Aorta (tissue), 5 donors: ENCODE measurements around the gene ROBO1. TPM values are rescaled to one million over a fixed set of nuclear protein-coding genes. Genes with fewer than 3 reads are reported as not detected.

Experiments
- ATAC-seq: fragments of 200-7000 bp; cut with Tn5 transposase; one replicate; pipeline ENCODE4 v1.9.1; 2022; ENCODE audit warnings: moderate library complexity; ENCODE audit not compliant: low FRiP score
- DNase-seq, 2 donors: peaks; one replicate each; pipeline ENCODE4 v3.0.0-alpha.2; 2020
- H3K27ac ChIP-seq, 2 donors: one replicate each; pipeline ENCODE4 v1.5.1; 2013; ENCODE audit warnings: low read length in 2 of 2, mild to moderate bottlenecking in 2 of 2, moderate library complexity in 2 of 2, control low read depth in 1 of 2, inconsistent platforms in 1 of 2, low read depth in 1 of 2
- H3K27me3 ChIP-seq, 2 donors: one replicate each; pipeline ENCODE4 v1.6.1; 2013; ENCODE audit warnings: control low read depth in 1 of 2, low read length in 1 of 2, mild to moderate bottlenecking in 1 of 2, moderate library complexity in 1 of 2; ENCODE audit not compliant: insufficient read depth in 2 of 2, control insufficient read depth in 1 of 2
- H3K36me3 ChIP-seq, 2 donors: one replicate each; pipeline ENCODE4 v1.6.1; 2013; ENCODE audit warnings: control low read depth in 1 of 2, low read length in 1 of 2, mild to moderate bottlenecking in 1 of 2; ENCODE audit not compliant: insufficient read depth in 2 of 2, control insufficient read depth in 1 of 2
- H3K4me1 ChIP-seq, 2 donors: one replicate each; pipeline ENCODE4 v1.6.1; 2013; ENCODE audit warnings: low read length in 2 of 2, control low read depth in 1 of 2, mild to moderate bottlenecking in 1 of 2, moderate library complexity in 1 of 2; ENCODE audit not compliant: insufficient read depth in 2 of 2, control insufficient read depth in 1 of 2
- H3K4me3 ChIP-seq, 2 donors: one replicate each; pipeline ENCODE4 v1.5.1; 2013; ENCODE audit warnings: low read length in 2 of 2, control low read depth in 1 of 2, mild to moderate bottlenecking in 1 of 2
- H3K9me3 ChIP-seq: one replicate; pipeline ENCODE4 v1.6.1; 2013; ENCODE audit warnings: mild to moderate bottlenecking, low read length; ENCODE audit not compliant: control insufficient read depth
- WGBS, 2 donors: extraction: QIAGEN DNeasy Blood & Tissue Kit; methylation state at CpG; one replicate each; pipeline ENCODE4 v1.1.7; 2013; 5-methylcytosine and 5-hydroxymethylcytosine counted together
- intact Hi-C, 2 donors: fragments of 100-400 bp; cut with DNase I; formaldehyde crosslinking; loops; one replicate each; pipeline versions ENCODE4 v1.14.2 to v1.15.0; 2022
- polyA plus RNA-seq, 2 donors: library from polyadenylated mRNA; stranded (reverse); fragments of 200-250 nt; gene quantifications; one replicate each; pipeline ENCODE4 v1.2.3, GENCODE V29; 2013
- total RNA-seq, 2 donors: library from RNA; stranded (reverse); fragmentation: NEBNext Ultra II Directional; extraction: Animal tissue kit (Norgen Biotek cat#: 25700); gene quantifications; one replicate each; pipeline ENCODE4 v1.2.1, GENCODE V29; 2021
- donor health status: healthy with polysubstance abuse.
- donor health status: Bipolar disorder and iron deficiency.
- donor health status: DM: no; HTN: no; CAD: no.
- donor health status: DM: no; HTN: no; CAD: no.
- donor health status: DM: yes; HTN: yes; CAD: no.

ROBO1 gene
- total and polyA plus RNA-seq, 4 donors, result 2.1 to 33.1 (median 16.6) TPM

GRCh38 chr3:78994174-78995027 is 773.4 kb downstream of the ROBO1 start:
- H3K9me3 ChIP-seq, result peaks cover 4% of the 10 kb centered on the region
- no peak overlapping the region for H3K27ac ChIP-seq
- no peaks in the 10 kb centered on the region for H3K4me1 ChIP-seq
- WGBS, 2 donors, result 66 to 72% methylated on average over 9 of the region's 9 CpGs
- no peak for ATAC-seq
- H3K36me3 ChIP-seq, result no peaks in the 10 kb centered on the region
- intact Hi-C loops, result no loop called here
- no peak overlapping the region for H3K4me3 ChIP-seq
- no peak for DNase-seq
- no peaks in the 10 kb centered on the region for H3K27me3 ChIP-seq

GRCh38 chr3:78993375-78993774 is 774.4 kb downstream of the ROBO1 start:
- 89% methylated on average over 4 of the region's 4 CpGs for WGBS, 2 donors
- H3K36me3 ChIP-seq, result no peaks in the 10 kb centered on the region
- H3K4me3 ChIP-seq, result no peak overlapping the region
- H3K27me3 ChIP-seq, result no peaks in the 10 kb centered on the region
- DNase-seq, result no peak
- no peak overlapping the region for H3K27ac ChIP-seq
- ATAC-seq, result no peak
- intact Hi-C loops, result no loop called here
- peaks cover 4% of the 10 kb centered on the region for H3K9me3 ChIP-seq
- no peaks in the 10 kb centered on the region for H3K4me1 ChIP-seq

DNA sequence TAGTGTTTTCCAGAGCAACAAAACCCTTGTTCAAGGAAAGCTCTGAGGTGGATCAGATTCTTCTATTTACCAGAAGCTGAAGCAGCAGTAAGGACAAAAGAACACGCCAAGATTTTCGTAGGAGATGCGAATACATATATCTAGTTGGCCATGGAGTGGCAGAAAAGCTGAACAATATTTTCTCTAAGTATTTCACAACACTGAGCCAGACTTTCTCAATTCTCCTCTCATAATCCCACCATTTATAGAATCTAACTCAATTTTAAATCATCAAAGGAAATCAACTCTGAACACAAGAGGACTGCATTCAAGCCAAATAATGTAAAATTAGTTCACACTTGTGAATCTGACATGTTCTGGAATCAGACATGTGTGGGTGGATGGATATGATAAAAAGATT is 775.0 kb downstream of the ROBO1 start:
- DNase-seq, result no peak
- H3K4me3 ChIP-seq, result no peak overlapping the region
- WGBS, 2 donors, result 91 to 95% methylated on average over 3 of the region's 3 CpGs
- no peak overlapping the region for H3K27ac ChIP-seq
- ATAC-seq, result no peak
- no peaks in the 10 kb centered on the region for H3K27me3 ChIP-seq
- H3K9me3 ChIP-seq, result peaks cover 4% of the 10 kb centered on the region
- intact Hi-C loops, result no loop called here
- no peaks in the 10 kb centered on the region for H3K36me3 ChIP-seq
- no peaks in the 10 kb centered on the region for H3K4me1 ChIP-seq

DNA sequence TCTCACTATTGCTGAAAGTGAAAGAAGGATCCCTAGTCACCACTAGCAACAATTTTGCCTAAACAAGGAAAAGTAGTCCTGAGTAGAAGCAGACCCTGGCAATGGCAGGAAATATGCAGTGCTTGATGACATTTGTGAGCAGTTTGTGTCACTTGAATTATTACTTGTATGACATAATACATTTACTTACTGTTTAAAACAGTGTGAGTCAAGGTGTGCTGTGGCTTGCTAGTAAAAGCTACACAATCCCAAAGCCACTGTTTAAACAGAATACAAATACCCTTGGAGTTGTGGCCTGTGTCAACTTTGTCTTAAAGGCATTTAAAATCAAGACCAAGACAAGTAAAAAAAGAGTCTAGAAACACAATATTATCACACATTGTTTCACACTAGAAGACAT is 775.4 kb downstream of the ROBO1 start:
- Histone ChIP-seq H3K4me3 (no peak overlapping the region), H3K36me3 (no peaks in the 10 kb centered on the region), H3K27ac (no peak overlapping the region), H3K9me3 (peaks cover 4% of the 10 kb centered on the region), H3K4me1 (no peaks in the 10 kb centered on the region), H3K27me3 (no peaks in the 10 kb centered on the region)
- DNase-seq (no peak), ATAC-seq (no peak)
- intact Hi-C loops, result no loop called here

DNA sequence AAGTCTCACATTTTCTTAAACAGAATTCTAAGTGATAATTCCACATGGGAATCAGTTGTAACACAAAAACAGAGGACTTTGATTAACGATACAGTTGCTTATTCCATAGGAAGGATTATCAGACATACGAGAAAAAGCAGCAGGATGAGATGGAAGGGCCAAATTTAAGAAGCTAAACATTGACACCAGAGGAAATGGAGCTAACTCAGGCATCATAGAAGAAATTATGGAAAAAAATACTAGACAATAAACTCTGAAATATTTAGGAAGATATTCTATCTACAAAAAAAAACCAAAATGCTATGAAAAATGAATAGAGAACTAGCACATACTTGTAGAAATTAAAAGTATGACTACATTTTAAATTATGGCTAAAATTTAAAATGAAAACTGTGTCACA is 776.1 kb downstream of the ROBO1 start:
- H3K27me3 ChIP-seq, result no peaks in the 10 kb centered on the region
- H3K9me3 ChIP-seq, result peaks cover 4% of the 10 kb centered on the region
- no peak overlapping the region for H3K27ac ChIP-seq
- ATAC-seq (no peak), DNase-seq (no peak)
- intact Hi-C loops, result no loop called here
- no peaks in the 10 kb centered on the region for H3K4me1 ChIP-seq
- H3K36me3 ChIP-seq, result no peaks in the 10 kb centered on the region
- 92 to 97% methylated on average over 2 of the region's 2 CpGs for WGBS, 2 donors
- no peak overlapping the region for H3K4me3 ChIP-seq

GRCh38 chr3:78990156-78990555 is 777.6 kb downstream of the ROBO1 start:
- Histone ChIP-seq H3K36me3 (no peaks in the 10 kb centered on the region), H3K4me3 (no peak overlapping the region), H3K9me3 (peaks cover 4% of the 10 kb centered on the region), H3K4me1 (no peaks in the 10 kb centered on the region), H3K27ac (no peak overlapping the region), H3K27me3 (no peaks in the 10 kb centered on the region)
- DNase-seq, result no peak
- WGBS, 2 donors, result 82 to 84% methylated on average over 4 of the region's 4 CpGs
- ATAC-seq, result no peak
- intact Hi-C loops, result no loop called here

DNA sequence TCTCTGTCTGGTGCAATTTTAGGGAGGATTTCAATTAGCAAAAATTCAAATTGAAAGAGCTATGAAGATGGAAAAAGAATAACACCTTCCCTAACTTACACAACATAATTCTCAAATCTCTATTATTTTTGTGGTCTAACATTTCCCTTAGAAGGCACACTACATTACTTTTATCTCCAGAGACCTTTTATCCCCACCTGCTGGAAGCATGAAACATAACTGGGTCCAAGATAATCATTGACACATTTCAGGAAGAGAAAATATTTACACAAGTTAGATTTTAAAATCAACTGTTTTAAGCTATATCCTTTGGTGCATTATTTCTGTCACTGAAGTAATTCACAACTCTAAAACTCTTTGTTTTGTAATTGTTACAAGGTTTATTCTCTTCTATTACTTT is 779.5 kb downstream of the ROBO1 start:
- Histone ChIP-seq H3K36me3 (no peaks in the 10 kb centered on the region), H3K4me1 (no peaks in the 10 kb centered on the region), H3K4me3 (no peak overlapping the region), H3K9me3 (peaks cover 4% of the 10 kb centered on the region), H3K27ac (no peak overlapping the region), H3K27me3 (no peaks in the 10 kb centered on the region)
- intact Hi-C loops, result no loop called here
- ATAC-seq, result no peak
- DNase-seq, result no peak

DNA sequence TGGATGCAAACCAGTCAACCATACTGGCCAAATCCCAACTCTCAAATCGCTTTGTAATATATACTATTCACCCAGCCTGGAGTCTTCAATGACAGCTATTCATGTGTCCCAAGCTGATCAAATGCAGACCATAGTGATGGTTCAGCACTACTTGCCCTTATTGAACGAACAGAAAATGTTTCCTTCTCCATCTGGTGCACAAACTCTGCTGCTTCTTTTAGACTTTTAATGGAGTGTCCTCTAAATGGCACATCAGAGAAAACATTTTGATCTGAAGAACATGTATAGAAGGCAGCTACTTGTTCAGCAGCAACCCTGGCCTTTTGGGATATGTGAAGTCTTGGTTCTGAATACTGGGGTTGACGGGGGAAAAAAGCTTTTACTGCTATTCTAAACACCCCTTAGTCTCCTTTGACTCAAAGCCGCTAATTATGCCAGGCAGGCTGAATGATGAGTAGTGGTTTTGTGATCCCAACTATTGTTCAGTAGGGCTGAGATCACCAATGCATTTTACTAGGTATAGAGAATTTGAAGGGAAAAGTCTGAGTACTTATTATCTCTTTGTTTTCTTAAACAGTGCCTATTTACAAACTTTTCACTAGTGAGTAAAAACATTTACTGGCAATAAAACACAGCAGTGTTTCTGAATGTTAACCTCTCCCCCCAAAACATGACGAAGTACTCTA is 781.2 kb downstream of the ROBO1 start:
- H3K27me3 ChIP-seq, result no peaks in the 10 kb centered on the region
- ATAC-seq (no peak), DNase-seq (no peak)
- 64 to 70% methylated on average over 5 of the region's 5 CpGs for WGBS, 2 donors
- no peaks in the 10 kb centered on the region for H3K36me3 ChIP-seq
- H3K9me3 ChIP-seq, result no peaks in the 10 kb centered on the region
- no peak overlapping the region for H3K4me3 ChIP-seq
- intact Hi-C loops, result no loop called here
- no peak overlapping the region for H3K27ac ChIP-seq
- no peaks in the 10 kb centered on the region for H3K4me1 ChIP-seq

- Histone ChIP-seq H3K9me3 (no peaks in the 10 kb centered on the region), H3K36me3 (no peaks in the 10 kb centered on the region), H3K27ac (no peak overlapping the region), H3K27me3 (no peaks in the 10 kb centered on the region), H3K4me3 (no peak overlapping the region), H3K4me1 (no peaks in the 10 kb centered on the region)
- DNase-seq (no peak), ATAC-seq (no peak)
- WGBS, 2 donors, result 59 to 74% methylated on average over 2 of the region's 2 CpGs
- intact Hi-C loops, result no loop called here
Measured at GRCh38 chr3:78985981-78986380, 781.8 kb downstream of the ROBO1 start.
